ENCODE data around the gene INPP5A.

Gene INPP5A

DNA sequence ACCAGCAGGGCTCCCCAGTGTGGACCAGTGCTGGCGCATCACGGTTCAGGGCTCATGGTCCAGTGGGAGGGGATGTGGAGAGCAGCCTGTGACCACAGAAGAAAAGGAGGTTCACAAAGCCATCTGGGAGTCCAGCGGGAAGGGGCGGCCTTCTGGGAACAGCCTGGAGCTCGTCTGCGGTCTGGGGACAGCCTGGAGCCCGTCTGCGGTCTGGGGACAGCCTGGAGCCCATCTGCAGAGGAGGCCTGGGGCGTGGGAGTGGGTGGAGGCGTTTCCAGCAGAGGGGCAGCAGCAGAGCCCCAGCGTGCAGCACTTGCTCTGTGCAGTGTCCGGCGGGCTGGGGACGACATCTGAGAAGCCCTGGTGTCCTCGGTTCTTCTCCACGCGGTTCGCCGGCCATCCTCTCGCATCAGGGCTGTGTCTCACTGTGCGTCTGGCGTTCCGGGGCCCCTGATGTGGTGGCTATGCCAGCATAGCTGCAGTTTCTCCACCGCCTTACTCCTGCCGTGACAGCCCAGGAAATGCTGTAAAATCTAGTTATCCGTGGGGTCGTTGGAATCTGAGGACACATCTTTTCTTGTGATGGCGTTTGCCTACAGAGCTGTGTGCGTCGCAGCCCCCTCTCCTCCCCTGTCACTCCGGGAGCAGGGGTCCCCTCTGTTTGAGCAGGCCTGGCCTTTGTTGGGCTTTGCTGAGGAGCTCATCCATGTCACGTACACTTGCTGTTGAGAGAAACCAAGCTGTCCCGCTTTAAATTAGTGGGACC lies 104.6 kb downstream of the INPP5A start:
- TF ChIP-seq, protein P1, sequence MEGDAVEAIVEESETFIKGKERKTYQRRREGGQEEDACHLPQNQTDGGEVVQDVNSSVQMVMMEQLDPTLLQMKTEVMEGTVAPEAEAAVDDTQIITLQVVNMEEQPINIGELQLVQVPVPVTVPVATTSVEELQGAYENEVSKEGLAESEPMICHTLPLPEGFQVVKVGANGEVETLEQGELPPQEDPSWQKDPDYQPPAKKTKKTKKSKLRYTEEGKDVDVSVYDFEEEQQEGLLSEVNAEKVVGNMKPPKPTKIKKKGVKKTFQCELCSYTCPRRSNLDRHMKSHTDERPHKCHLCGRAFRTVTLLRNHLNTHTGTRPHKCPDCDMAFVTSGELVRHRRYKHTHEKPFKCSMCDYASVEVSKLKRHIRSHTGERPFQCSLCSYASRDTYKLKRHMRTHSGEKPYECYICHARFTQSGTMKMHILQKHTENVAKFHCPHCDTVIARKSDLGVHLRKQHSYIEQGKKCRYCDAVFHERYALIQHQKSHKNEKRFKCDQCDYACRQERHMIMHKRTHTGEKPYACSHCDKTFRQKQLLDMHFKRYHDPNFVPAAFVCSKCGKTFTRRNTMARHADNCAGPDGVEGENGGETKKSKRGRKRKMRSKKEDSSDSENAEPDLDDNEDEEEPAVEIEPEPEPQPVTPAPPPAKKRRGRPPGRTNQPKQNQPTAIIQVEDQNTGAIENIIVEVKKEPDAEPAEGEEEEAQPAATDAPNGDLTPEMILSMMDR (IDR thresholded peaks at IDR 0.05; ENCODE audit: borderline replicate concordance, control extremely low read depth, extremely low read depth, insufficient read depth, missing control alignments): no peak
- in situ Hi-C loops (cut with MboI; ENCODE audit: low sequenced_read_pairs, unreplicated experiment): loop anchor here (25.0 kb wide), 1 partner anchor 430 kb away; no protein-coding TSS in a partner anchor
- no peak for DNase-seq (ENCODE audit: low spot score)

DNA sequence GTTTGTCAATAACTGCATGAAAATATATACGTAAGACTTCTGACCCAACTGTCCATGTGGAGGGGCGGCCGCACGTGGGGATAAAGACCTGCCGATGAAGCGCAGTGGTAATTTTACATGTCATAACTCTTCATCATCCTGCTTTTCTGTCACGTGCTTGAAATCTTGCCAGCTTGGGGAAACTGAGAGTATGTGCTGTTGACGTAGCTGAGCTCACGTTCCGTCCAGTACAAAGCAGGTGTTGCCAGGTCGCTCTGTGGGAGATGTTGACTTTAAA lies 105.1 kb downstream of the INPP5A start:
- TF ChIP-seq, protein P1 (IDR thresholded peaks at IDR 0.05; ENCODE audit: borderline replicate concordance, control extremely low read depth, extremely low read depth, insufficient read depth, missing control alignments): no peak
- in situ Hi-C loops (cut with MboI; ENCODE audit: low sequenced_read_pairs, unreplicated experiment): loop anchor here (25.0 kb wide), 1 partner anchor 430 kb away; no protein-coding TSS in a partner anchor
- DNase-seq (ENCODE audit: low spot score): no peak

DNA sequence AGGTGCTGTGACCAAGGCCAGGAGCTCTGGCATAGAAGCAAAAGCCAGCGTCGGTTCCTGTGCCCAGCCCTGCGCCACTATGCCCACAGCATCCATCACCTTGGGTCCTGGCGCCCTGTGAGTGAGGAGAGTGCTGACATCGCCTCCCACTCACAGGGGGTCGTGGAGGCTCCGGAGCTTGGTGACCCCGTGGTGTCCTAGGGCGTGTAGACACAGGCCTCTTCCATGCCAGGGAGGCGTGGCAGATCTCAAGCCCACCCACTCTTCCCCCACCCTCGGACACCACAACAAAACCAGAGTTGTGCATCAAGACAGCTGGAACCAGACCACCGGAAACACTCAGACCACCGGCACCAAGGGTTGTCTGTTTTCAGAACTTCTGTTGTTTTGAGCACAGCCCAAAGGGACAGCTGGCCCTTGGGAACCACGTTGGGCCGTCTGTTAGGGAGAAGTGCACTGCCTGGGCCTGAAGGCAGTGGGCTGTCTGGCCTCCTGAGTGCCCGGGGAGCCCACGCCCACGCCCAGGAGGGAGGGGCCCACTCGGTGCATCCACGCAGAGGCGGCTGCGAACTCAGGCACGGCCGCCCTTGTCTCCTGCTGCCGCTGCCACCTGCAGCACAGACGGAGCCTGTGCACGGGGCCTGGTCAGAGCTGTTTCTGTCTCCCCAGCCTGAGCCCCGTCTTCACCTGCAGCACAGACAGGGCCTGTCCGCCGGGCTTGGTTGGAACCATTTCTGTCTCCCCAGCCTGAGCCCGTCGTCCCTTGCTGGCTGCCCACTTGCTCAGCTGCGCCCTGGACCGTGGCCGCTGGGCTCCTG lies 106.3 kb downstream of the INPP5A start:
- in situ Hi-C loops (cut with MboI; ENCODE audit: low sequenced_read_pairs, unreplicated experiment): loop anchor here (25.0 kb wide), 1 partner anchor 432 kb away; no protein-coding TSS in a partner anchor
- no peak for DNase-seq (ENCODE audit: low spot score)
- TF ChIP-seq, protein P1 (IDR thresholded peaks at IDR 0.05; ENCODE audit: borderline replicate concordance, control extremely low read depth, extremely low read depth, insufficient read depth, missing control alignments): no peak

DNA sequence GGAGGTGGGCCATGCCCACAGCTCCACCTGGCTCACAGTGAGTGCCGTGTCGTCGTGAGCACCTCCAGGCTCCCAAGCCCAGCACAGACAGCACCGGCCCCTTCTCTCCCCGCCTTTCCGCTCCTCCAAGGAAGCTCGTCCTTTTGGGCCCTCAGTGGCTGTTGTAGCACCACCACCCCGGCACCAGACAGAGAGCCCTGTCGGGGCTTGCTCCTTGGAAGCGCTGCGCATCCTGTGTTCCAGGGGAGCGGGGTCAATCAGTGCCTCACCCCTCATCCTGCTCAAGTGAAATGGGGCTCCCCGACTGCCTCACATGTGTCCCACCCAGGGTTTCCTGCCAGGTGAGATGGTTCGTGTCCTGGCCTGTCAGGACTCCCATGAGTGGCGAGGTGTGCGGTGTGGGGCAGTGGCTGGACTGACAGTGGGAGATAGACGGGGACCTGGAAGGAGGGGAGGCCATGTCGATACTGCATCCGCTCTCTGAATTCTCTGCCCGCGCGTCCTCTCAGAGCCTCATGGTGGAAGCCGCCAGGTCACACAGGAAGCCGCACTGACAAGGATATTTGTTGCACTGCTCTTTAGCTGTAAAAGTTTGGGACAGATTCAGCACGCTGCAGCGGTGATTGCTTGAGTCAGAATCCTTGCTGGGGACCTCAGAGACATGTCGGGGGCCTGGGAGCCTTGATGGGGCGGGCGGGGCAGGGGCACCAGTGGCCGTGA lies 107.1 kb downstream of the INPP5A start:
- in situ Hi-C loops (cut with MboI; ENCODE audit: low sequenced_read_pairs, unreplicated experiment): loop anchor here (25.0 kb wide), 1 partner anchor 432 kb away; no protein-coding TSS in a partner anchor
- DNase-seq (ENCODE audit: low spot score): no peak
- TF ChIP-seq, protein P1 (IDR thresholded peaks at IDR 0.05; ENCODE audit: borderline replicate concordance, control extremely low read depth, extremely low read depth, insufficient read depth, missing control alignments): no peak

DNA sequence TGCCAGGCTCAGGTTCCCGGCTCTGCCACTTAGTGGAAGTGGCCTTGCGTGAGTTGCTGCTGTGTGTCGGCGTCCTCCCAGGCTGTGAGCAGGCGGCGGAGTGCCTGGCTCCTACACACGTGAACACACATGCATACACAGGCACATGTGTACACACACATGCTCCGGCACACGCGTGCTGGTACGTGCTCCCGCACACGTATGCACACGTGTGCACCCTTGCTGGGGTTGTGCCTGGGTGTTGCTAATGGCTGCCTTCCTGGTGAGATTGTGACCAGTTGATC lies 107.6 kb downstream of the INPP5A start:
- TF ChIP-seq, protein P1 (IDR thresholded peaks at IDR 0.05; ENCODE audit: borderline replicate concordance, control extremely low read depth, extremely low read depth, insufficient read depth, missing control alignments): no peak
- in situ Hi-C loops (cut with MboI; ENCODE audit: low sequenced_read_pairs, unreplicated experiment): loop anchor here (25.0 kb wide), 1 partner anchor 433 kb away; no protein-coding TSS in a partner anchor
- no peak for DNase-seq (ENCODE audit: low spot score)

All from GM13976 (cell line).